GM23248 (cell line): ENCODE measurements around the gene EDC4.

Experiments used
- EZH2 ChIP-seq: fragments of 200-600 bp; sonication (generic); IDR thresholded peaks from 2 replicates; pipeline ENCODE4 v1.6.1; 2018; ENCODE audit warnings: antibody characterized with exemption, mild to moderate bottlenecking; ENCODE audit not compliant: insufficient read depth, poor library complexity, severe bottlenecking
- EZH2phosphoT487 ChIP-seq: fragments of 200-600 bp; sonication (generic); IDR thresholded peaks from 2 replicates; pipeline ENCODE4 v1.6.1; 2018; ENCODE audit warnings: antibody characterized with exemption, moderate library complexity, mild to moderate bottlenecking, low read depth; ENCODE audit not compliant: insufficient read depth

- no peak for TF ChIP-seq EZH2
- no peak for TF ChIP-seq EZH2phosphoT487
Observed at GRCh38 chr16:67857547-67858233, 15.2 kb upstream of the EDC4 start.
